HG02852 (cell line): ENCODE results near the gene NELFB.

Experiments
- ATAC-seq: cut with Tn5 transposase; IDR thresholded peaks from one replicate; pipeline ENCODE4 v1.9.1; 2021; ENCODE audit warnings: mild to moderate bottlenecking, moderate library complexity; ENCODE audit not compliant: unreplicated experiment

The NELFB gene

DNA sequence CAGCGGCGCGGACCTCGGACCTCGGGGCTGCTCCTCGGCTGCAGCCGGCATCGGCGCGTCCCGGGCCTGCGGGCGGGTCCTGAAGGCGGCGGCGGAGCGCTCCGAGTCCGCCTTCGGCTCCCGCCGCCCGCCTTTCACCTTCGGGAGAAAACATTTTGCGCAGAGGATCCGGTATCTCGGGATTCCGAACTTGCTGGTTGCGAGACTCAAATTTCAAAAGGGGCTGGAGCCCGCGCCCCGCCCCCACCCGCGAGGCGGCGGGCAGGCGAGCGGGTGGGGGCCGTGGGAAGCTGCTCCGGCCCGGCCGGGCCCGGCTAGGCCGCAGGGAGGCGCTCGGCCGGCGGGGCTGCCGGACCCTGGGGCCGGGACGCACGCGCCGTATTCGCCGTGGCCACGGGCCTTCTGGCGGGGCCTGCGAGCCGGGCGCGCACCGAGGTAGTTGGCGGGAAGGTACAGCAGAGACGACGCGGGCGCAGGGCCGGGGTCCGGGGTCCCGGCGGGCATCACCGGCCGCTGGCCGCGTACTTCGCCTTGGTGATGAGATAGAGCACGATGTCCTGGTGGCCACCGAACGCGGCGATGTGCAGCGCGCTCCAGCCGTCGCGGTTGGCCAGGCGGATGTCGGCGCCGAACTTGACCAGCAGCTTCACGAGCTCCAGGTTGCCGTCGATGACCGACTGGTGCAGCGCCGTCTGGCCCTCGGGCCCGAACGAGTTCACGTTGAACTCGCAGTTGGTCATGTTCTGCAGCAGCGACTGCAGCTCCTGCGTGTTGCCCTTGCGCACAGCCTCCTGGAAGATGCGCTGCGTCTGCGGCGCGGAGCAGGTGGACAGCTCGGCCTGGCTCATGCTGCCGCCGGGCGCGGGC lies 46.2 kb downstream of the NELFB start:
- ATAC-seq = peak; percentile 9

DNA sequence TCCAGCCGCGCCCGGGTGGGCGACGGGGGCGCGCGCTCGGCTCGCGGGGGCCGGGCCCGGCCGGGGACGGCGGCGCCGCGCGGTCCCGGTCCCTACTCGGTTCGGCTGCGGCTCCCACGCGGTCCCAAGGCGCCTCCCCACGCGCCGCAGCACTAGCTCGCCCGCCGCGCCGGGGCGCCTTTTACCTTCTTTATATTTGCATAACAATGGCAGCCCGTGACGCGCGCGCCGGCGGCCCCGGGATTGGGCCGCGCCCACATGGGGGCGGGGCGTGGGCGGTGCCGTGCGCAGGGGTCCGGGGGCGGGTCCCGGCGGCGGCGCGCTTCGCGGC lies 47.0 kb downstream of the NELFB start, which contains the start of gene NRARP:
NRARP (minus strand) TSS at position 154 of the 331 bp plus-strand sequence. CDS start 343 bp downstream, outside the sequence.
- ATAC-seq = peak; percentile 71

DNA sequence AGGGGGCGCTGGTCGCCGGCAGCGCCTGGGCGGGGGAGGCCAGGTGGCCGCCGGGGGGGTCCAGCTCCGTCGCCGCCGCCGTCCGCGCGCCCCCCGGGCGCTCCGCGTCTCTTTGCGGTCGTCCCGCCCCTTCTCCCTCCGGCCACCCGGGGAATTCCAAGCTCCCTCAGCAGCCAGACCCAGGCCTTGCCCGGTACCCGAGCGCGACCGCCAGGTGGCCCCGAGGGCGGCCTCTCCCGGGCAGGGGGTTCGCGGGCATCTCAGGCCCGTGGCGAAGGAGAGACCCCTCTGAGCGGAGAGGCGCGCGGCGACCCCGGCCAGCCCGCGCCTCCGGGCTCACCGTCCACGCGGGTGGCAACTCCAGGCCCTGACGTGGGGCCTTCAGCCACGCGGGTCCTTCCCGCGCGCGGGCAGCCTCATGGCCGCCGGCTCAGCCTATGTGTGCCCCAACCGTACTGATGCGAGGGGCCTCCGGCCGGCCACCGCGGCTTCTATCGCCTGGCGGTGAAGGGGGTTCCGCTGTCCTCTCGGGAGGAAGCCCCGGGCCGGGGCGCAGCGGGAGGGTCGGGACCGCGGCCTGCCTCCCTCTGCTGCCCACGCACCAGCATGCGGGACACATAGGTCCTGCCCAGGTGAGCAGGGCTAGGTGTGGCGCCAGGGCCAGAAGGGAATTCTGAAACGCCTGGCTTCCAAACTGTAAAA lies 47.5 kb downstream of the NELFB start:
- peak; percentile 43 for ATAC-seq

- ATAC-seq = no peak
Measured at GRCh38 chr9:137303151-137303892, 48.2 kb downstream of the NELFB start.

- no peak for ATAC-seq
Measured at GRCh38 chr9:137303893-137304382, 48.8 kb downstream of the NELFB start.

DNA sequence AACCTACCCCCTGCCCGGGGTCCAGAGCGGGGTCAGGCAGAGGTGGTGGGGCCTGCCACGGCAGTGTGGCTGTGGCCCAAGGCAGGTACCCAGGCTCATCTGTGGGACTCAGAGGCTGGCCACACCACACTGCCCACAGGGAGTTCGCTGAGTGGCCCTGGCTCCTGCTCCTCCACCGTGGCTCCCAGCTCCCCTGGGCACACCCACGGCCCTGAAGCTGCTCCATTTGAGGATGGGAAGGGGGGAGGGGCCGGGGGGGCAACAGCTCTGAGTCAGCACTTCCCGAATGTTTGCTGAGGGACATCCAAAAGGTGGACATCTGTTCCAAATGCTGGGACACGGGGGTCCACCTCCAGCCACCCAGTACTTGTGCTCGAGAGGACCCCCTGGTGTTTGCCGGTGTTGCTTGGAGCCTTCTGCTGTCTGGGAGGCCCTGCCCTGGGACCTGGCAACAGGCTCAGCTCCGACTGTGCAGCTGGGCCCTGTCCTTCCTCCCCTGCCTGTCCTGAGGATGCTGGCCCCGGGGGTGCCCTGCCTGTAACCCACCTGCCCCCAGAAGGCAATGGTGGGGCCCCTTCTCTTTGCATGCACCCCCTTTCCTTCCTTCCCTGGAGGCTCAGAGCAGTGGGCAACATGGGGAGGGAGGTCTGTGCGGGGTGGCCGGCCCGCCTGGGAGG lies 49.4 kb downstream of the NELFB start:
- no peak for ATAC-seq

- no peak for ATAC-seq
Measured at GRCh38 chr9:137305060-137305797, 50.1 kb downstream of the NELFB start.

GRCh38 chr9:137305798-137306065 lies 50.6 kb downstream of the NELFB start:
- no peak for ATAC-seq

DNA sequence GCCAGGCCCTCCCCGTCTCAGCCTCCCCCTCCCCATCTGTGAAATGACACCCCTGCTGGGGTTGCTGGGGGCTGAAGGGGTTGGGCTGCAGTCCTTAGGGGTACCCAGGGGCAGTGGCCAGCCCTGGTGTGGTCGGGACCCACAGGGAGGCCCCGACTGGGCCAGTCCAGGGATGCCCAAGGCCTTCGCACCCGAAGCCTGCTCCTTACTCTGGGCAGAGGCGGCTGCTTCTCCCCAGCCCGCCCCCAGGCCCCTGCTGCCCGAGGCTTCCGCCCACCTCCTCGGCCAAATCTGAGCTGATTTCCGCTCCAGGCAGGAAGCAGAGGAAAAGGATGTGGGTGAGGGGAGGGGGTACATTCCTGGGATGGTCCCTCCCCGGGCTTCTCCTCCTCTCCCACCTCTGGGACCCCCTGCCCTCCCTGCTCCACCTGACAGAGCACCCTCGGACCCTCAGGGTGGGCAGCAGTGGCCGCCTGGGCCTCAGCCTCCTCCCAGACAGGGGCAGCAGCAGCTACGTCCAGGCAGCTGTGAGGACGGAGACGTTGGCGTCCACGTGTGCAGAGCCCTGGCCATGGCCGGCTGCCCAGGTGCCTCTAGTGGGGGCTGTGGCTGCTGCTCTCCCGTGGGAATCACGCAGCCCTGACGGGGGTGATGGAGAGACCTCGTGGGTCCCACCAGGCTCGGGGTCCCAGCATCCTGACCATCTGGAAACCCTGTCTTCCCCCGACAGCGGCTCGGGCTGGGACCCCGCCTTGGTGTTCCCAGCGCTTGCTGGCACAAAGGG lies 51.1 kb downstream of the NELFB start:
- no peak for ATAC-seq

DNA sequence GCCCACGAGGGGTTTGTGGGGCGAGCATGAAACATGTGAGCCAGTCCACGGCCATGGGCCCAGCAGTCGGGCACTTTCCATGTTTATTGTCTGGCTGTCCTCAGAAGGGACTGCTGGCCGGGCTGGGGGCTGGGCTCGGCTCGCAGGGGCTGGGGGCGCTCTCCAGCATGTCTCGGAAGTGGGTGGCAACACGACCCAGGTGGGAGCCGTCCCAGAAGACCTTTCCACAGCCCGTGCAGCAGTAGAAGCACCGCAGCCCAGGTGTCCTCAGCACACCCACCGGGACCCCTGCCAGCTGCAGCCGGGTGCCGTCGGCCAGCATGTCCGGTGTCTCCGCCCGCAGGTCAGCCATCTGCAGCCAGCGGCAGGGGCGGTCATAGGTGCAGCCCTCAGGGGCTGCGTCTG lies 51.7 kb downstream of the NELFB start:
- ATAC-seq = no peak

DNA sequence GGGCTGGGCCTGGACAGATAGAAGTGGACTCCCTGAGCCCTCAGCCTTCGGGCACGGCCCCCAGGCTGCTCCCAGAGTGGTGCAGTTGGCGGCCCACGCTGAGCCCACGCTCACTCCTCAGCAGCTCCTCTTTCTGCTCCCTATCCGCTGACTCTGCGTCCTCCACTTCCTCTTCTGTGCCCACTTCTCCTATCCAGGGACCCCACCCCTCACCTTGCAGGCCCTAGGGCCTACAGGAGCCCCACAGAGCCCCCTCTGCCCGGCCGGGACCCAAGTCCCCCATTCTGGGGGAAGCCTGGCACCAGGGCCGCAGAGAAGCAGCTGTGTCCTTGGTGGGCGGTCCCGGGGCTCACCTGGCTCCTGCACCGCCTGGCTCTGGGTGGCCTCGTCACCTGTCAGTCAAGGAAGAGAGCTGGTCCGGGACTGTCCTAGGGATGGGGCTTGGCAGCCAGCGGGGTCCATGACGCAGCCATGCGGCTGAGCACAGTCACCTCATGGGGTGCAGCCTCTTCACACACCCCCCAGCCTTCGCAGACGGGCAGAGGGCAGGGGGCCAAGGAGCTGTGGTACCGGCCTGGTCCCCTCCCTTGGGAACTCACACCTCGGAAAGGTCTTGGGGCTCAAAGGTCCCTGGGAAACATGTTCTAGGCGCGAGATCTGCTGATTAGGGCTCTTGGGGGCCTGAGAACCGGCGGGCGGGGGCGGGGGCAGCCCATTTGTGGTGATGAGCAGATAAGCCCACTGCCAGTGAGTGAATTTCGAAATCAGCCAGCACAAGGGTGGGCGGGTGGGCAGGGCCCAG lies 52.3 kb downstream of the NELFB start:
- no peak for ATAC-seq

- no peak for ATAC-seq
Measured at GRCh38 chr9:137308057-137308619, 53.0 kb downstream of the NELFB start.

GRCh38 chr9:137309368-137310188 lies 54.5 kb downstream of the NELFB start:
- no peak for ATAC-seq

DNA sequence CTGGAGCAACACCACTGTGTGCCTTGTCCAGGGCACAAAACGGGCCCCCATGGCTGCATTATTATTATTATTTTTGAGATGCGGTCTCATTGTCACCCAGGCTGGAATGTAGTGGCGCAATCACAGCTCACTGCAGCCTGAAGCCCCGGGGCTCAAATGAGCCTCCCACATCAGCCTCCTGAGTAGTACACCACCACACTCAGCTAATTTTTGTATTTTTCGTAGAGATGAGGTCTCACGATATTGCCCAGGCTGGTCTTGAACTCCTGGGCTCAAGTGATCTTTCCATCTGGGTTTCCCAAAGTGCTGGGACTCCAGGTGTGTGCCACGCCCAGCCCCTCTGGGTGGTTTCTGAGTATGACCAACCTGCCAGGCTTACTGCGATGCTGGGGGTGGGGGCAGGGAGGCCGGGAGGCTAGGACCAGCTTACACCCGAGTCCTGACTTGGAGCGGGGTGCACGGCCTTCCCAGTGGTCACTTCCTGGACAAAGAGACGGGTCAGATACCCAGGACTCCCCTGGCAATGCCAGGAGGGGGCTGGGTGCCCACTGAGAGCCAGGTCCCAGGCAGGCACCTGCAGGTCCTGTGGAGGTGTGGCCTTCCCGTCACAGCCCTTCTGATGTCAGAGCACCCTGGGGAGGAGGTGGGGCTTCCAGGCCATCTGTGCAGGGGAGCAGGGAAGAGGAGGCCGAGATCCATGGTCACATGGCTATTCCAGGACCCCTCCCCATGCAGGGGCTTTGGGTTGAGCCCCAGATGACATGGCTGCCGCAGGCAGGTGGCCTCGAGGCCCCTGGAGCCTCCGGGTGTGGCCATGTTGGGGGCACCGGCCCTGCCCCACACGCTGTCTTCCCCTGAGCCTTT lies 55.3 kb downstream of the NELFB start:
- ATAC-seq = no peak

- no peak for ATAC-seq
Measured at GRCh38 chr9:137311171-137311985, 56.3 kb downstream of the NELFB start.
